ENCODE data around the gene TNS4. TPM values are rescaled to one million over a fixed set of nuclear protein-coding genes. Genes with fewer than 3 reads are reported as not detected.

The TNS4 gene
- total and polyA plus RNA-seq, 9 of the 15 experiments (the other 6 are each of a cell fraction or from before 2014, with no cell fraction given), result 0.04 to 0.73 (median 0.24) TPM; not detected in 1

DNA sequence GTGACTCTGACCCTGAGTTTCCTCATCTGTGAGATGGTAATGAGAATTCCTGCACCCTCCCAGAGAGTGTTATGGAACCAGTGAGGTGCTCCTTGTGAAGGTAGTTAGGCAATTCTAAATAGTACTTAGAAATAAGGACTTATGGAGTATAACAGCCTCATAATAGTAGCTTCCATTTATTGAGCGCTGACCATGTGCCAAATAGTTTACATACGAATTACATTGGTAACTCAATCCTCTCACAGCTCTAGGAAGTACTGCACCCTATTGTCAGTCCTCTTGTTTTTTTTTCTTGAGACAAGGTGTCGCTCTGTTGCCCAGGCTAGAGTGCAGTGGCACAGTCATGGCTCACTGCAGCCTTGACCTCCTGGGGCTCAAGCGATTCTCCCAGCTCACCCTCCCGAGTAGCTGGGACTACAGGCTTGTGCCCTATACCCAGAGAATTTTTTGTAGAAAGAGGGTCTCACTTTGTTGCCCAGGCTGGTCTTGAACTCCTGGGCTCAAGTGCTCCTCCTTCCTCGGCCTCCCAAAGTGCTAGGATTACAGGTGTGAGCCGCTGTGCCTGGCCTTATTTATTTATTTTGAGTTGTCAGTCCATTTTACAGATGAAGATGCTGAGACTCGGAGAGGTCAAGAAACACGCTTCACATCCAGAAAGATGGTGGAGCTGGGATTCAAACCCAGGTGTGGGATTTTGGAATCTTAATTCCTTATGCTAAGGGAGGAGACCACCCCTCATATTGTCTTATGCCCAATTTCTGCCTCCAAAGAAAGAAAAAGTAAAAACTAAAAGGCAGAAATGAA is 2.9 kb downstream of the TNS4 start:
- peak; percentile 71 for FAIRE-seq

More for the DNA sequence above, 2.9 kb downstream of the TNS4 start:
- no peak for TF ChIP-seq SRF (CRISPR knock-in tag; IDR thresholded peaks at IDR 0.05)
- peak; percentile 12 for TF ChIP-seq RBM25 (IDR thresholded peaks at IDR 0.05; ENCODE audit: low read depth, low read length, severe bottlenecking)
- TF ChIP-seq ESRRA (IDR thresholded peaks at IDR 0.05; ENCODE audit: borderline replicate concordance, low read depth), result peak; percentile 79
- TF ChIP-seq THRB (CRISPR knock-in tag; conservative IDR thresholded peaks at IDR 0.05), result no peak
- Histone ChIP-seq H3K9ac (ENCODE audit: insufficient read depth in 1 of 2, low read depth in 2 of 2, low read length in 2 of 2) (peak overlapping the region in 1 of 2 experiments; percentile 78; a peak in 1 of 4 replicates), H3K27me3 (ENCODE audit: control insufficient read depth in 2 of 2, insufficient read depth in 2 of 2, low read length in 2 of 2) (no peaks in the 10 kb centered on the region; a peak in 1 of 5 replicates), H3K36me3 (ENCODE audit: control insufficient read depth, insufficient read depth, low read length) (no peaks in the 10 kb centered on the region), H3K4me3 (no peak overlapping the region), H3K9me3 (replicated peaks; ENCODE audit: control insufficient read depth, insufficient read depth, low read depth, low read length) (no peaks in the 10 kb centered on the region), H3K4me2 (ENCODE audit: insufficient read depth, low read length) (no peak overlapping the region), H3K27ac (ENCODE audit: extremely low read depth, low read depth, low read length) (no peak overlapping the region), H2AFZ (ENCODE audit: low read depth, low read length) (peak overlapping the region; percentile 54), H3K9me1 (ENCODE audit: control insufficient read depth, insufficient read depth, low read length) (peaks cover 4% of the 10 kb centered on the region), H3K4me1 (replicated peaks in 1 of 2; ENCODE audit: control insufficient read depth in 2 of 2, insufficient read depth in 2 of 2, low read length in 2 of 2) (peaks cover 0 to 15% of the 10 kb centered on the region in 2 experiments; a peak in 2 of 5 replicates), H3K79me2 (ENCODE audit: control insufficient read depth, insufficient read depth, low read length) (no peaks in the 10 kb centered on the region), H4K20me1 (replicated peaks; ENCODE audit: control insufficient read depth, insufficient read depth, low read length) (no peaks in the 10 kb centered on the region)
- ChIA-PET POLR2A (interaction anchor here (0.6 to 1.0 kb wide), 5 partner anchors 12 to 131 kb away, joined by 3 to 4 read pairs (median 3); no protein-coding TSS in a partner anchor), CTCF (ENCODE audit: low intra/inter-chr PET ratio) (no interaction called here)
- BruUV-seq (replicated peaks), result no TSS peak
- 45% methylated on average over 9 of the region's 9 CpGs for WGBS (ENCODE audit: insufficient coverage, low coverage, missing lambda C conversion rate)
- no peak for DNase-seq (ENCODE audit: extremely low read depth in 1 of 4, low spot score in 3 of 4)
- intact Hi-C loops (cut with micrococcal nuclease), result no loop called here
- ATAC-seq, result no peak
- in situ Hi-C loops (cut with MboI), result no loop called here

Data from K562 (cell line).